ENCODE measurements around the gene ASMT.

GRCh38 chrX:1587161-1587560, 27.7 kb upstream of the ASMT start:
- no peak for TF ChIP-seq GATA2 (IDR thresholded peaks at IDR 0.05; ENCODE audit: low read depth, low read length)
- TF ChIP-seq GATA3 (IDR thresholded peaks at IDR 0.05; ENCODE audit: low read depth, low read length): no peak

Measured in SH-SY5Y (cell line).